ENCODE measurements around the gene PTPRT.

DNA sequence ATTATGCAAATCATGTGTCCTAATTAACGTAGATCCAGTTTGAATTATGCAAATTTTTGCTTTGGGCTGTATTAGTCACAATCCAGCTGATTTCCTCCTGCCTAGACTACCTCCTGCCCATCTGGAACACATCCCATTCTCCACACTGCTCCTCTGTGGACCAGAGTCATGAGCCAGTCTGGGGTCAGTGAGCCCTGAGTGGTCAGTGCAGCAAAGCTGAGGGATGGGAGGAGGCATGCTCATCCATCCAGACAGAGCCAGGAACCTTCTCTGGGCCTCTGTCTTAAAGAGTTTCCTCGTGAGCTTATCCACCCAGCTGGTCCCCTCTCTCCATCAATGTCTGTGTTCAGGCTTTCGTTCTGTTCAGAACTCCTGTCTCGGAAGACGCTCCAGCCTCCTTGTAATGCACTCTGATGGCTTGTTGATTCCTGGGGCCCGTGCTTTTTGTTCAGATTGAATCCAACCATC lies 747.8 kb downstream of the PTPRT start:
- TF ChIP-seq, protein P1, sequence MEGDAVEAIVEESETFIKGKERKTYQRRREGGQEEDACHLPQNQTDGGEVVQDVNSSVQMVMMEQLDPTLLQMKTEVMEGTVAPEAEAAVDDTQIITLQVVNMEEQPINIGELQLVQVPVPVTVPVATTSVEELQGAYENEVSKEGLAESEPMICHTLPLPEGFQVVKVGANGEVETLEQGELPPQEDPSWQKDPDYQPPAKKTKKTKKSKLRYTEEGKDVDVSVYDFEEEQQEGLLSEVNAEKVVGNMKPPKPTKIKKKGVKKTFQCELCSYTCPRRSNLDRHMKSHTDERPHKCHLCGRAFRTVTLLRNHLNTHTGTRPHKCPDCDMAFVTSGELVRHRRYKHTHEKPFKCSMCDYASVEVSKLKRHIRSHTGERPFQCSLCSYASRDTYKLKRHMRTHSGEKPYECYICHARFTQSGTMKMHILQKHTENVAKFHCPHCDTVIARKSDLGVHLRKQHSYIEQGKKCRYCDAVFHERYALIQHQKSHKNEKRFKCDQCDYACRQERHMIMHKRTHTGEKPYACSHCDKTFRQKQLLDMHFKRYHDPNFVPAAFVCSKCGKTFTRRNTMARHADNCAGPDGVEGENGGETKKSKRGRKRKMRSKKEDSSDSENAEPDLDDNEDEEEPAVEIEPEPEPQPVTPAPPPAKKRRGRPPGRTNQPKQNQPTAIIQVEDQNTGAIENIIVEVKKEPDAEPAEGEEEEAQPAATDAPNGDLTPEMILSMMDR (IDR thresholded peaks at IDR 0.05): no peak
- no peak for TF ChIP-seq POLR2A (IDR thresholded peaks at IDR 0.05)

Data from uterus (tissue), 2 donors.